HG03097 (cell line): ENCODE results near the gene TOMM70.
"Not testable (repeated sequence)": the region's sequence is repeated elsewhere in the genome, so short reads cannot be mapped to it uniquely, and the experiment has no call there.

Source experiments
- ATAC-seq: cut with Tn5 transposase; IDR thresholded peaks from one replicate; pipeline ENCODE4 v1.9.1; 2021; ENCODE audit not compliant: unreplicated experiment, low FRiP score

TOMM70 gene

GRCh38 chr3:100368441-100368840, 32.4 kb downstream of the TOMM70 start:
- no peak for ATAC-seq

GRCh38 chr3:100366424-100366823, 34.5 kb downstream of the TOMM70 start:
- no peak for ATAC-seq

GRCh38 chr3:100364421-100364820, 36.5 kb downstream of the TOMM70 start:
- ATAC-seq = no peak

- ATAC-seq = no peak
These were observed 39.0 kb downstream of the TOMM70 start for GRCh38 chr3:100361897-100362296.

- ATAC-seq = no peak
These were observed 40.0 kb downstream of the TOMM70 start for GRCh38 chr3:100360757-100361496.

- ATAC-seq = no peak
These were observed 41.9 kb downstream of the TOMM70 start for GRCh38 chr3:100359035-100359434.

GRCh38 chr3:100358413-100358812, 42.5 kb downstream of the TOMM70 start:
- ATAC-seq = no peak

GRCh38 chr3:100354850-100355249, 46.0 kb downstream of the TOMM70 start:
- ATAC-seq = no peak

- no peak for ATAC-seq
These were observed 48.3 kb downstream of the TOMM70 start for GRCh38 chr3:100352296-100353231.

GRCh38 chr3:100351770-100352169, 49.1 kb downstream of the TOMM70 start:
- ATAC-seq = not testable (repeated sequence)

- no peak for ATAC-seq
These were observed 52.2 kb downstream of the TOMM70 start for GRCh38 chr3:100348727-100349126.

- ATAC-seq = no peak
These were observed 60.4 kb downstream of the TOMM70 start for GRCh38 chr3:100340527-100340926.

- no peak for ATAC-seq
These were observed 61.1 kb downstream of the TOMM70 start for GRCh38 chr3:100339786-100340185.

GRCh38 chr3:100338911-100339310, 62.0 kb downstream of the TOMM70 start:
- no peak for ATAC-seq

GRCh38 chr3:100336229-100336628, 64.7 kb downstream of the TOMM70 start:
- not testable (repeated sequence) for ATAC-seq

GRCh38 chr3:100335434-100335833, 65.5 kb downstream of the TOMM70 start:
- peak; percentile 43 for ATAC-seq

GRCh38 chr3:100334488-100335351, 66.2 kb downstream of the TOMM70 start, which contains the start of gene NIT2:
TSS of gene NIT2 (plus strand) at chr3:100334757. CDS start at chr3:100334792, 35 bp downstream.
- peak; percentile 96 for ATAC-seq

- no peak for ATAC-seq
These were observed 66.9 kb downstream of the TOMM70 start for GRCh38 chr3:100333970-100334487.

- no peak for ATAC-seq
These were observed 67.8 kb downstream of the TOMM70 start for GRCh38 chr3:100333051-100333450.

- ATAC-seq = no peak
These were observed 69.2 kb downstream of the TOMM70 start for GRCh38 chr3:100331660-100332059.
